DND-41 (cell line): ENCODE results near the gene BTLA.

Experiments
- ATAC-seq: fragments of 200-7000 bp; cut with Tn5 transposase; 3 replicates; pipeline ENCODE4 v1.9.1; 2021; ENCODE audit warnings: low read depth; ENCODE audit not compliant: insufficient read depth
- DNase-seq: peaks from one replicate; pipeline ENCODE4 v3.0.0-alpha.2; 2020
- H2AFZ ChIP-seq: 2 replicates; pipeline ENCODE4 v1.6.0; 2012; ENCODE audit warnings: low read depth, low read length
- H3K27ac ChIP-seq: 2 replicates; pipeline ENCODE4 v1.5.1; 2012; ENCODE audit warnings: low read length, inconsistent platforms
- H3K27me3 ChIP-seq: fragments of 200-600 bp; sonication (generic); 2 replicates; pipeline ENCODE4 v1.6.0; 2012; ENCODE audit warnings: low read length, mild to moderate bottlenecking, inconsistent platforms; ENCODE audit not compliant: insufficient read depth, poor library complexity
- H3K36me3 ChIP-seq: 2 replicates; pipeline ENCODE4 v1.5.1; 2012; ENCODE audit warnings: low read length, inconsistent platforms; ENCODE audit not compliant: insufficient read depth
- H3K4me1 ChIP-seq: 2 replicates; pipeline ENCODE4 v1.5.1; 2012; ENCODE audit warnings: mild to moderate bottlenecking, low read length; ENCODE audit not compliant: insufficient read depth
- H3K4me2 ChIP-seq: 2 replicates; pipeline ENCODE4 v1.6.0; 2012; ENCODE audit warnings: mild to moderate bottlenecking, moderate library complexity, low read length, inconsistent platforms; ENCODE audit not compliant: insufficient read depth
- H3K4me3 ChIP-seq, 2 experiments: fragments of 200-600 bp in 1 of 2; shearing (Covaris generic) in 1 of 2; 2 replicates each; pipeline ENCODE4 v1.5.1; 2012 to 2016; ENCODE audit warnings: inconsistent platforms in 2 of 2, low read length in 2 of 2, mild to moderate bottlenecking in 2 of 2, low read depth in 1 of 2, moderate library complexity in 1 of 2
- H3K79me2 ChIP-seq: 2 replicates; pipeline ENCODE4 v1.6.0; 2012; ENCODE audit warnings: low read length, inconsistent platforms; ENCODE audit not compliant: insufficient read depth
- H3K9ac ChIP-seq: 2 replicates; pipeline ENCODE4 v1.6.0; 2012; ENCODE audit warnings: low read depth, mild to moderate bottlenecking, inconsistent platforms, low read length, moderate library complexity
- H3K9me3 ChIP-seq: 2 replicates; pipeline ENCODE4 v1.5.1; 2012; ENCODE audit warnings: low read length, moderate library complexity, mild to moderate bottlenecking, inconsistent platforms; ENCODE audit not compliant: insufficient read depth, severe bottlenecking
- H4K20me1 ChIP-seq: 2 replicates; pipeline ENCODE4 v1.6.0; 2012; ENCODE audit warnings: low read length; ENCODE audit not compliant: insufficient read depth
- EZH2 ChIP-seq: IDR thresholded peaks from 3 replicates; pipeline ENCODE4 v1.6.1; 2012; ENCODE audit warnings: borderline replicate concordance, low read depth, mild to moderate bottlenecking, moderate library complexity, low read length, inconsistent platforms; ENCODE audit not compliant: severe bottlenecking
- TF ChIP-seq, protein P1 (sequence below): IDR thresholded peaks from 2 replicates; pipeline ENCODE4 v1.5.1; 2012; ENCODE audit warnings: borderline replicate concordance, low read length, moderate library complexity, mild to moderate bottlenecking; ENCODE audit not compliant: poor library complexity, severe bottlenecking; ENCODE audit errors: extremely low read depth

BTLA gene

DNA sequence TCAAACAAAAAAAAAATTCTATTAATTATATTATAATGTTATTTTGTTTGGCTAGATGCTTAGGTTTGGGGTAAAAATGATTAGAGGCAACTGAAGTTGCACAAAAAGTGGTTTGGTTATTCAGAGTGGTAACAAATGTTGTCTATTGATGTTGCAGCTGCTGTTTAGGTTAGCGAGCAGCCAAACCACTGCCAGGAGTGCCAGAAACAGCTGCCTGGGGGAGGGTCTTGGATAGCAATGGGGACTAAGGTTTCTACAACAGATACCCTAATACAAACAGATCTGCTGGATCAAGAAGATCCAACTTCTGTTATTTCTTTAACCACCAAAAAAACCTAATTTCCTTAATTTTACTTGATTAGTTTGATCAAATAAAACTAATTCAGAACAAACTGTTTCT is 26.6 kb downstream of the BTLA start:
- Histone ChIP-seq H3K9ac (no peak overlapping the region), H3K4me1 (peaks cover 14% of the 10 kb centered on the region), H3K9me3 (no peaks in the 10 kb centered on the region), H3K27me3 (no peaks in the 10 kb centered on the region), H3K4me3 (no peak overlapping the region), H3K79me2 (no peaks in the 10 kb centered on the region), H4K20me1 (no peaks in the 10 kb centered on the region), H3K4me2 (no peak overlapping the region), H3K27ac (no peak overlapping the region), H3K36me3 (no peaks in the 10 kb centered on the region), H2AFZ (no peak overlapping the region)
- peak; percentile 42 for DNase-seq
- ATAC-seq, result peak; percentile 79
- TF ChIP-seq, protein P1, sequence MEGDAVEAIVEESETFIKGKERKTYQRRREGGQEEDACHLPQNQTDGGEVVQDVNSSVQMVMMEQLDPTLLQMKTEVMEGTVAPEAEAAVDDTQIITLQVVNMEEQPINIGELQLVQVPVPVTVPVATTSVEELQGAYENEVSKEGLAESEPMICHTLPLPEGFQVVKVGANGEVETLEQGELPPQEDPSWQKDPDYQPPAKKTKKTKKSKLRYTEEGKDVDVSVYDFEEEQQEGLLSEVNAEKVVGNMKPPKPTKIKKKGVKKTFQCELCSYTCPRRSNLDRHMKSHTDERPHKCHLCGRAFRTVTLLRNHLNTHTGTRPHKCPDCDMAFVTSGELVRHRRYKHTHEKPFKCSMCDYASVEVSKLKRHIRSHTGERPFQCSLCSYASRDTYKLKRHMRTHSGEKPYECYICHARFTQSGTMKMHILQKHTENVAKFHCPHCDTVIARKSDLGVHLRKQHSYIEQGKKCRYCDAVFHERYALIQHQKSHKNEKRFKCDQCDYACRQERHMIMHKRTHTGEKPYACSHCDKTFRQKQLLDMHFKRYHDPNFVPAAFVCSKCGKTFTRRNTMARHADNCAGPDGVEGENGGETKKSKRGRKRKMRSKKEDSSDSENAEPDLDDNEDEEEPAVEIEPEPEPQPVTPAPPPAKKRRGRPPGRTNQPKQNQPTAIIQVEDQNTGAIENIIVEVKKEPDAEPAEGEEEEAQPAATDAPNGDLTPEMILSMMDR, result no peak
- no peak for TF ChIP-seq EZH2

DNA sequence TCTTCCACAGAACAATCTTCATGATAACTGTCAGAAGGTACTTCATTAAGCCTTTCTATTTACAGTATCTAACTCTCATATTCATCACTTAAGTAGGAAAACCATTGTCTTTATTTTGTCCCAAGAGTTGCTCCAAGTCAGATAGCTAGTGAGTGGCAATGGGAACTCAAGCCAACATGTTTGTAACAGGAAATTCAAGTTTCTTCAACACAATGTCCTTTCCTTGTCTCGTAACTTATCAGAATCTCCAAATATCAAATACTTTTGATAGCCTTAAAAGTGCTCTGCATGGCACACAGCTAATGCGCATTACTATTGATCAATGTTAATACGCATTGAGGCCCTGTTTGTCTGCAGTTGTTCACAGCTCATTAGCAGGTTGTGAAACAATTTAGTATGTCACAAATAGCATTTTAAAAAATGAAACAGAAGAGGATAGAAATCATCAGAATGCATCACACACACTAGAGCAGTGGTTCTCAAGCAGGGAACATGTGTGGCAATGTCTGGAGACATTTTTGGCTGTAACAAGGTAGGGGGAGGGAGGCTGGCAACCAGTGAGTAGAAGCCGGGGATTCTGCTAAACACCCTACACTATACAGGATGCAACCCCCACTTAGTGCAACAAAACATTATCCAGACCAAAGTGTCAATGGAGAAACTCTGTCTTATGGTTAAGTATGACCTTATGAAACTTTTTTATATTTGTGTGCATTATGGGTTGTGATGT is 27.5 kb downstream of the BTLA start:
- Histone ChIP-seq H3K9me3 (no peaks in the 10 kb centered on the region), H3K27ac (no peak overlapping the region), H3K36me3 (no peaks in the 10 kb centered on the region), H3K9ac (no peak overlapping the region), H2AFZ (no peak overlapping the region), H4K20me1 (no peaks in the 10 kb centered on the region), H3K4me2 (no peak overlapping the region), H3K4me3 (no peak overlapping the region), H3K79me2 (no peaks in the 10 kb centered on the region), H3K27me3 (no peaks in the 10 kb centered on the region), H3K4me1 (peaks cover 14% of the 10 kb centered on the region)
- TF ChIP-seq, protein P1, result no peak
- no peak for TF ChIP-seq EZH2
- DNase-seq (no peak), ATAC-seq (no peak)

DNA sequence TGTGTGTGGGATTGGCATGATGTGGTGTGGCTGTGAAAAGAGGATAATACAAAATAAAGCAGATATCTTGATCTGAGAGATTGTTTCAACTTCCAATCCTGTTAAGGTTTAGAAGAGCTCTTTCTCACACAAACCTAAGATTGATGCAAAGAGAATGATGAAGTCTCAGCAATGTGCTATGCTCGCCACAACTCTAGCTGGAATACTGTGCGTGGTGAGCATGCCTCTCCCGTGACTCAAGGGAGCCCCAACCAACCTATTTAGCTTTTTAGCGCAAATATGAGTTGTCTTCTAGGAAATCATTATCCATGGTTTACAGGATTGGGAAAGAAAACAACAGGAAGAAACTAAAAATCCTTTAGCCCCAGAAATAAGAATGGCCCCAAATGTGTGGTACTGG is 28.5 kb downstream of the BTLA start:
- no peak overlapping the region for H3K4me3 ChIP-seq
- no peaks in the 10 kb centered on the region for H3K79me2 ChIP-seq
- H3K4me1 ChIP-seq, result peaks cover 14% of the 10 kb centered on the region
- TF ChIP-seq, protein P1, result no peak
- no peak for TF ChIP-seq EZH2
- H4K20me1 ChIP-seq, result no peaks in the 10 kb centered on the region
- no peaks in the 10 kb centered on the region for H3K9me3 ChIP-seq
- ATAC-seq (no peak), DNase-seq (no peak)
- H2AFZ ChIP-seq, result no peak overlapping the region
- no peak overlapping the region for H3K4me2 ChIP-seq
- H3K27ac ChIP-seq, result no peak overlapping the region
- no peaks in the 10 kb centered on the region for H3K36me3 ChIP-seq
- H3K27me3 ChIP-seq, result no peaks in the 10 kb centered on the region
- H3K9ac ChIP-seq, result no peak overlapping the region

DNA sequence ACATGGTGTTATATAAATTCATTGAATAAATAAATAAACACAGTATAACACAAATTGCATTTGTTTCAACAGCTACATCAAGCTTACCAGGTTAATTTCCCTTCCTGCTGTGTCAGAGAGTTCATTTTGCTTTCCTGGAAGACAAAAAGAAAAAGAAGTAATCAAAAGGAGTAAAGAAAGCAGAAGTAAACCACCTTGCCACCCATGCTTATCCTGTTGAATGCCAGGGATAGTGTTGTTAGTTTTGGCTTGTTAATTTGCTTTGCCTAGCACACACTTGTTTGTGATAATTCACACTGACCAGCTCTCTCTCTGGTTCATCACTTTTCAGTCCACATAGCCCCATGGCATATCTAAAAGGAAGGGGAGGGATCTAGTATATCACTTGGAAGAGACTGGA is 29.6 kb downstream of the BTLA start:
- Histone ChIP-seq H3K9ac (no peak overlapping the region), H4K20me1 (no peaks in the 10 kb centered on the region), H3K27me3 (no peaks in the 10 kb centered on the region), H3K9me3 (no peaks in the 10 kb centered on the region), H3K4me2 (no peak overlapping the region), H3K79me2 (no peaks in the 10 kb centered on the region), H2AFZ (no peak overlapping the region), H3K4me1 (peaks cover 15% of the 10 kb centered on the region), H3K36me3 (no peaks in the 10 kb centered on the region), H3K4me3 (no peak overlapping the region), H3K27ac (no peak overlapping the region)
- no peak for ATAC-seq
- no peak for TF ChIP-seq EZH2
- TF ChIP-seq, protein P1, result no peak
- no peak for DNase-seq
